NCI-H1092 treated with DMSO at 0.1 percent for 48 hours (cell line): Measurements from ENCODE around the gene EEFSEC.

Source experiments
- DNase-seq: peaks from one replicate; lab custom pipeline; 2025; lab: John Stamatoyannopoulos, UW

The EEFSEC gene

DNA sequence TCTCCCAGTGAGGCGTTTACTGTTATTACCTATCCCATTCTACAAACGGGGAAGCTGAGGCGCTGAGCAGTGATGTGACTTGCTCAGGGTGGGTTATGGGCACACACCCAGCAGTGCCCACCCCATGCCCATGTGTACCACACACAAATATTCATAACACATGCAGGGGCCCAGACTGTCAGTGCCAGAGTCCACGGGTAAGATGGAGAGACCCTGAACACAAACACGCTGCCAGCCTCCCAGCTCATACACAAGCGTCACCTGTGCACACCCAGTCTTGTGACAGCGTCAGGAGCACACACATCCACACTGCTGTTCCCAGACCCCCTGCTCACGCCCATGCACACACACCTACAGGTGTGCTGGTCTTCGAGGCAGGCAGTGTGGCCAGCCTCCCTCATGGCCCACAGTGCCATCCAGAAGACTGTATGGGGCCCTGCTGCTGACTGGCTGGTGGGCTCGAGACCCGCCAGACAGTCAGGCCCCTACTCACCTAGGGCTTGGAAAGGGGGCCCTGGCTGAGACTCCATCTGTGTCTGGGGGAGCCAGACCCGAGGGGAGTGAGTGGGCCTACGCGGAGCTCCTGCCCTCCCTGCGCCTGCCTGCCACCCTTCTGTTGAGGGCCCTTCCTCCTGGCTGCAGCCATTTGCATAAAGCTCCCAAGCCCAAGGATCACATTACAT lies 274.0 kb downstream of the EEFSEC start:
- DNase-seq: no peak

GRCh38 chr3:128427872-128428822 lies 274.9 kb downstream of the EEFSEC start:
- no peak for DNase-seq

DNA sequence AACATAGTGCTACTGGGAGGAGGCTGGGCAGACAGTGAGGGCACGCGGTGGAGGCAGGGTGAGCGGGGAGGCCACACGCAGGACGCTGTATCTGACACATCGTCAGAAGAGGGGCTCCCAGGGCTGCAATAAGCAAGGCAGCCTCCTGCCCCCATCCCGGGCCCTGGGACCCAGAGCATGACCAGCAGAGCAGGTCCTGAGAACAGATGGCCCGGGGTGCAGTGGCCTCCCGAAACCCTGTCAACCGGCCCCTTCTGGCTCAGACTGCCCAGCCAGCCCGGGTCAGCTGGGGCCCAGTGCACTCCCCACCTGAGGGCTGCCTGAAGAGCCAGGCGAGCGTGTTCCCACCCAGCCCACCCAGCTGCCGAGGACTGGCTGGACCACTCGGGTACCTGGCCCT lies 276.0 kb downstream of the EEFSEC start:
- no peak for DNase-seq

GRCh38 chr3:128429751-128430150 lies 276.5 kb downstream of the EEFSEC start:
- DNase-seq: no peak

GRCh38 chr3:128430301-128430700 lies 277.0 kb downstream of the EEFSEC start:
- DNase-seq: no peak

- DNase-seq: no peak
These were observed 277.4 kb downstream of the EEFSEC start for GRCh38 chr3:128430731-128431130.

DNA sequence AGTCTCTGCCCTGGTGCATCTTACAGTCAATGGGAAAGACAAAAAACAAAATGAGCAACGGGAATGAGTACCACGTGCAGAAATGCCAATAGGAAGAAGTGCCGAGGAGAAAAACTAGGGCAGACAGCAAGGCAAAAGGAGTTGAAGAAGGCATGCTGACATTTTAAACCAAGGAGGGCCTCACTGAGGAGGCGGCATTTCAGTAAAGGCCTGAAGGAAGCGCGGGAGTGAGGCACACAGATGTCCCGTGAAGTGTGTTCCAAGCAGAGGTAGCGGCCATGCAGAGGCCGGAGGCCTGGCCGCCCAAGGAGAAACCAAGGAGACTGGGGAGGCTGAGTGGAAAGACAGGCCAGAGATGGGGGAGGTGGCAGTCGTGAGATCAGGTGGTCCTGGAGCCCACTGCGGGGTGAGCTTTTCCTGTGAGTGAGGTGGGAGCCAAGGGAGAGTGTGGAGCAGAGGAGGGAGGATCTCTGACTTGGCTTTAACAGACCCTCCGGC lies 278.6 kb downstream of the EEFSEC start:
- no peak for DNase-seq

GRCh38 chr3:128432301-128432970 lies 279.2 kb downstream of the EEFSEC start:
- DNase-seq: peak; percentile 32

- DNase-seq: peak; percentile 18
These were observed 279.9 kb downstream of the EEFSEC start for GRCh38 chr3:128432971-128433836.

- no peak for DNase-seq
These were observed 280.5 kb downstream of the EEFSEC start for GRCh38 chr3:128433837-128434165.

DNA sequence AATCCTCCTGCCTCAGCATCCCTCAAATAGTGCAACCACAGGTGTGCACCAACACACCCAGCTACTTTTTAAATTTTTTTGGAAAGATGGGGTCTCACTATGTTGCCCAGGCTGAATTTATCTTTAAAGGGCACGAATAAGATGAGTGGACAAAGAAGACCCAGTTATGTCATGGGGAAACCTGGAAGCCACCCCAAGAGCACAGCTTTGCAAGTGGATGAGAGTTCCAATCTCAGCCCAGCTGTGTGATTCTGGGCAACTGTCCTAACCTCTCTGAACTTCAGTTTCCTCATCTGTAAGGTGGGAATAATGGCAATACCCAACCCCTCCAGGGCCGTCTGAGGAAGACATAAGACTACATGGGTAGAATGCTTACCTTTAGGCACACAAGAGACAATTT lies 281.2 kb downstream of the EEFSEC start:
- no peak for DNase-seq

GRCh38 chr3:128435058-128435457 lies 281.8 kb downstream of the EEFSEC start:
- DNase-seq: no peak

DNA sequence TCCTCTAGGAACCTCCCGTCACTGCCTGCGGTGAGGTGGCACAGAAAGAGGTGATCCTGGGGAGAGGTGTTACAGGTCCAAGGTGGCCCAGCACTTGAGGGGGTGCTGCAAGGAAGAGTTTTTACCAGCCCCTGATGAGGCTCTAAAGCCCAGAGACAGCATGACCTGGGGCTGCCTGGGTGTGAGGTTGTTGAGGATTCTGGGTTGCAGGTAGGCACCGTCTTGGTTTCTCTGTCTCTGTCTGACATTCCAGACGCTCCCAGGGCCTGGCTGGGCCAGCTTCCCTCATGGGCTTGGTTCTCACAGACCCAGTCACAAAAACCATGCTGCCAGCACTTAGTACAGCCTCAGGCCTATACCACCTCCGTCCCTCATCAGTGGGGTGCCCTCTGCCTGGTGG lies 282.3 kb downstream of the EEFSEC start:
- DNase-seq: no peak

GRCh38 chr3:128436214-128436613 lies 282.9 kb downstream of the EEFSEC start:
- no peak for DNase-seq

GRCh38 chr3:128438488-128439072 lies 285.3 kb downstream of the EEFSEC start:
- peak; percentile 4 for DNase-seq

- no peak for DNase-seq
These were observed 285.9 kb downstream of the EEFSEC start for GRCh38 chr3:128439226-128439625.

GRCh38 chr3:128442070-128442469 lies 288.8 kb downstream of the EEFSEC start:
- no peak for DNase-seq

DNA sequence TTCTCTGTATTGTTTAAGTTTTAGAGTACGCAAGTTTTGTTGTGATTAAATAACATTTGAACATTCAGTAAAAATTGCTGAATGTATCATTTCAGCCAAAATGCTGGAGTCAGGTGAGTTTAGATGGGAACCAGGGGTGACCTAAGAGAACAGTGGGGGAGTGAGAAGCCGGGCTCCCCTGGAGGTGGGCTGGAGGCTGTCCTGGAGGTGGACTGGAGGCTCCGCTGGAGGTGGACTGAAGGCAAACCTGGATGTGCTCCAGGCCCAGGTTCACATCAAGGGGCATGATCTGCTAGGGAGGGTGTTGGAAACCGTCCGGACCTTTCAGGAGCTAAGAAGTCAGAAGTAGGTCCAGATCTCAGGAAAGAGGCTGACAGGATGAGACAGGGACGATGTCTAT lies 289.7 kb downstream of the EEFSEC start:
- no peak for DNase-seq

DNA sequence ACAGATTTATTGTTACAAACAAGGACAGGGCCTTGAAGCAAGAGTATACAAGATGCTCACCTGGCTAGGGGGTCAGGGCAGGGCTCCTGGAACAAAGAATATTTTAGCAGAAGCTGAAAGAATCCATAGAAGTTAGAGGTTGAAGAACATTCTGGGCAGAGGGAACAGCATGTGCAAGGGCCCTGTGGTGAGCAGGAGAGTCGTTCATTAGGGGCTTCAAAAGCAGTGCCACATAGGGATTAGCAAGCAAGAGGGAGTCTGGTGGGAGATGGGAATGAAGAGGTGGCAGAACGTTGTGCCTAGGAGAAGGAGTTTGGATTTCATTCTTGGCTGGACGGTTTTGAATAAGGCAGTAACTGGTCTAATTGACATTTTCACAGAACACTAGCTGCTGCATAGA lies 290.5 kb downstream of the EEFSEC start:
- DNase-seq: no peak

- no peak for DNase-seq
These were observed 292.1 kb downstream of the EEFSEC start for GRCh38 chr3:128445357-128445756.

GRCh38 chr3:128446821-128447220 lies 293.5 kb downstream of the EEFSEC start:
- DNase-seq: no peak
